Stimulated activated CD4-positive, alpha-beta T cell treated with anti-CD3 and anti-CD28 coated beads, Interleukin-4, amount 100 ng/mL, for 24 hours (primary cell): ENCODE results near the gene MTOR.
"Not testable (repeated sequence)": the region's sequence is repeated elsewhere in the genome, so short reads cannot be mapped to it uniquely, and the experiment has no call there.

Source experiments
- DNase-seq: peaks from one replicate; pipeline ENCODE4 v3.0.0-alpha.2; 2020

Gene MTOR

DNA sequence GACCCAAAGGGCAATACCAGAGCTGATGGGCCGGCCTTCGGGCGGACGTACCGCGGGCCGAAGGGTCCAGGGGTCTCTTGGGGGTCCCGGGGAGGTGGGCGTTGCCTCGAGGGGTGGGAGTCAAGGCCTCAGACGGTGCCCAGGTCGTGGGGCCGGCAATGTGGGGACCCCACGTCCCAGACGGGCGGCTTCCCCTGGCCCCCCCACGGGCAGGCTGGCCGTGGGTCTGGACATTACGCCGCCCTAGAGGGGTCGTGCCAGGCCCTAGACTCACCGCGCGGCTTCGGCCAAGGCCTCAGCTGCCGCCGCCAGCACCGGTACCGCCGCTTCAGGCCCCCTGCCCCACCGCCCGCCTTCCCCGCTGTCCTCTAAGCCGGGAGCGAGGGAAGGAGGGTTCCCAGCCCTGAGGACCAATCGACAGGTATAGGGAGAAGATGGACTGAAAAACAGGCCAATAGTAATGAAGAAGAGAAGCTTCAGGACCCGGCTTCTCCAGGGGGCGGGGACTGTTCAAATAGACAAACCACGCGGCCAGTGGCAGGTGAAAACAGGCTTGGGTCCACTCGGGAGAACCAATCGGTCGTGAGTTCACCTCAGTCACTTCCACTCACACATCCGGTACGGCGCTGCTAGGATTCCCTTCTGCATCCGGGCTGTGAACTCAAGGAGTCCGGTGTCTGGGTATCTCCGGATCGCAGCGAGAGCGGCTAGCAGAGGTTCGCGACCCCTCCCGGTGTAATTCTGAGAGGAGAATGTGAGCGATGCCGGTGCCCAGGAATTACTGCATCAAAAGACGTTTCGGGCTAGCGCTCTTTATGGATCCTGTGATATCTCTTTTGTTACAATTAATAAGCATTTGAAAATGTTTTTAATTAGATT, at the start of gene MTOR:
MTOR (minus strand) TSS at position 381 of the 879 bp plus-strand sequence. CDS start 3,142 bp downstream, outside the sequence.
- DNase-seq, result peak; percentile 98

GRCh38 chr1:11309385-11309784, 47.0 kb upstream of the MTOR start:
- DNase-seq, result no peak

DNA sequence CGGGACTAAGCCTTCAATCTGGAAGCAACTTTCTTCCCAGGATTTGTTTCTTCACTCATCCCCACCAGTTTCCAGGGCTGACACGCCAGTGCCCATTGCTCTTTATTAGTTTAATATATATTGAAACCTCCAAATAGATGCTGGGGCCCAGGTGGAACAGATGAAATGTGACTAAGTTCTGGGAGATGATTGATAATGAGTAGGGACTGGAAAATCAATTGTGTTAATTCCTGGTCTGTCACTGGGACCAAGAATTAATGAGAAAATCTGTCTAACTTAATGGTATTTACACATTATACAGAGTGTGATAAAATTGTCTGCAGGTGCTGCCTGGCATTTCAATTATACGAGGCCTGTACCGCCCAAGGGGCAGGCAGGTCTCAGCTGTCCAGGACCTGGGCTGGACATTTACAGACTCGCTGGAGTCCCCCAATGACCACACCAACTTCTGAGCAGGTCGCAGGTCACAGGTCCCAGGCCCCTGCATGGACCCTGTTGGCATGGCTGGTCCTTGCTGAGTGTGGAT, 46.4 kb upstream of the MTOR start:
- DNase-seq, result no peak

DNA sequence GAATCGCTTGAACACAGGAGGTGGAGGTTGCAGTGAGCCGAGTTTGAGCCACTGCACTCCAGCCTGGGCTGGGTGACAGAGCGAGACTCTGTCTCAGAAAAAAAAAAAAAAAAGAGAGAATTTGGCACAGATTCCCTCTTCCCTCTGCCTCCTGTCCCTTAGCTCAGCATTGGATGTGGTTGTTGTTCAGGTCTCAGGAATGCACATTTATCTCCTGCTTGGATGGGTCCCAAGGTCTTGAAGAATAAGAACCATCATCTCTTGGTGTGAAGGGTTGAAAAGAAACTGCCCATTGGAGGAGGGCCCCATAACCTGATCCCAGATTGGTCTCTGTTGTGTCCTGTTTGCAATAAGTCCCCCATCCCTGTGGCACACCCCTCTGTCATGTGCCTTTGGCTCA, 45.5 kb upstream of the MTOR start:
- DNase-seq, result no peak

DNA sequence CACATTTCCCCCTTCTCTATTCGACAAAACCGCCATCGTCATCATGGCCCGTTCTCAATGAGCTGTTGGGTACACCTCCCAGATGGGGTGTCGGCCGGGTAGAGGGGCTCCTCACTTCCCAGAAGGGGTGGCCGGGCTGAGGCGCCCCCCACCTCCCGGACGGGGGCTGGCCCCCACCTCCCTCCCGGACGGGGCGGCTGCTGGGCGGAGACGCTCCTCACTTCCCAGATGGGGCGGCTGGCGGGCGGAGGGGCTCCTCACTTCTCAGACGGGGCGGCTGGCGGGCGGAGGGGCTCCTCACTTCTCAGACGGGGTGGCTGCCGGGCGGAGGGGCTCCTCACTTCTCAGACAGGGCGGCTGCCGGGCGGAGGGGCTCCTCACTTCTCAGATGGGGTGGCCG, 43.2 kb upstream of the MTOR start:
- not testable (repeated sequence) for DNase-seq

DNA sequence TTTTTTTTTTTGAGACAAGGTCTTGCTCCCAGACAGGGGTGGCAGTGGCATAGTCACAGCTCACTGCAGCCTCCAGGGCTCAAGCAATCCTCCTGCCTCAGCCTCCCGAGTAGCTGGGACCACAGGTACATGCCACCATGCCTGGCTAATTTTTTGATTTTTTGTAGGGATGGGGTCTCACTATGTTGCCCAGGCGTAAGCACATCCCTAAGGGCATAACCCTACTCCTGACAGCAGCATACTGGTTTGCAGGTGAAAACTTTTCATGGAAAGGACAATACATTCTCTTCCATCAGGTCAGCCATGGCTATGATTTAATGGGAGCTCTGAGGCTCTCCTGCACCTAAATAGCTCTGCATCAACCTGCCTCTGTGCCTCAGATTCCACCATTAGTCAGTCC, 40.0 kb upstream of the MTOR start:
- DNase-seq, result no peak

DNA sequence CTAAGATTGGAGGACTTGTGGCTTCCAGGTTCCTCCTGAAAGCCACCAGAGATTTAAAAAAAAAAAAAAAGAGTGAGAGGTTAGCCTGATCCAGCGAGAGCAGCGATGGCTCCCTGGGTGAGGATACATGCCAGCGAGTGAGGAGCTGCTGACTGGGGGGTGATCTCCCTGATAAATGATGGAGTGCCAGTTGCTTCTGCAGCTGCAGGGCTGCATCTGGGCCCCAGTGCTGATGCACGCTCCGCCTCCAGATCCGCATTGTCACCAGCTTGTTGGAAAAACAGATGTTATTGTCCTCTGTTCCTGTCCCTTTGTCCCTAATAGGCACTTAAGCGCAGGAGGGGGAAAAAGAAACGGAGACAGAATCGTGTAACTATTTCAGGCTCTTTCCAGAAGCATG, 39.2 kb upstream of the MTOR start:
- no peak for DNase-seq

DNA sequence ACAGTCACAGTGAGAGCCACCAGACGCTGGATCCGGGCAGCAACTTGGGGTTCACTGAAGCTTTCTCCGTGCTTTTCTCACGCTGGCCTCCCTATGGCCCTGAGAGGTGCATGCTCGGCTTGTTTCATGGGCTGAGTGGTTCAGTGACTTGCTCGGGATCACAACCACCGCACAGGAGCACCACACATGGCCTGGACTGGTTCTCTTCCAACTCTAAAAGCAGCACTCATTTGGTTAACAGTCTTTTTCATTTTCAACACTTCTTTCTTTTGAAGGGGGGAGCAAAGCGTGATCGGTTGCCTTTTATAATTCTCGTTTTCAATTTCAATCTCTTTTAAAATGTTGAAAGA, 36.8 kb upstream of the MTOR start:
- DNase-seq, result no peak

- no peak for DNase-seq
Measured at GRCh38 chr1:11298390-11299224, 36.3 kb upstream of the MTOR start.

- not testable (repeated sequence) for DNase-seq
Measured at GRCh38 chr1:11297774-11298173, 35.4 kb upstream of the MTOR start.

DNA sequence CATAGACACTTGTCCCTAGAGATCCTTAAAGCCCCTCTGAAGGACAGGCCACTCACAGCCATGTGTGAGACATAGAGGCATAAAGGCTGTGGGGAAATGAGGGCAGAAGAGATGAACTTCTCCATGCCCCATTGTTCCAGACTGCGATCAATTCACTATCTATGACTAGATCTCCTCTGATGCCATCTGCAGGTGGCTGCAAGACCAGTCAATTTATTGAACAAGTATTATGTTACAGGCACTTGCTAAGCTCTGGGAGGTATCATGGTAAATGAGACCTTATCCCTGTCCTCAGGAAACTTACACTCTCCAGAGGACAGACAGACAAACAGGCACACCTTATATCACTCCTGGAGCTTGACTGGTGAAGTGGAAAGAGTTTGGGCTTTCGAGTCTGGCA, 33.6 kb upstream of the MTOR start:
- DNase-seq, result no peak

GRCh38 chr1:11294951-11295350, 32.6 kb upstream of the MTOR start:
- DNase-seq, result no peak

DNA sequence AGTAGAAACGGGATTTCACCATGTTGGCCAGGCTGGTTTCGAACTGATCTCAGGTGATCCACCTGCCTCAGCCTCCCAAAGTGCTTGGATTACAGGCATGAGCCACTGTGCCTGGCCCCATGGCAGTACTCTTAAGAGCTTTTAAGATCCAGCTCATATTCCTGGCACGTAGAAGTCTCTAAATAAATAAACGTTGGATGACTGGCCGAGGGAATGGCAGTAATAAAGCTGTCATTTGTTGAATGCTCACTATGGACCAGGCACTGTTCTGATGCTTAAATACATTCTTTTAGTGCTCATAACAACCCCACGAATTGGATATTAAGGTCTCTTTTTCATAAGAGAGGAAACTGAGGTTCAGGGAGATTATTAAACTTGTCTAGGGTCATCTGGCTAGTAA, 31.5 kb upstream of the MTOR start:
- DNase-seq, result no peak

- DNase-seq, result no peak
Measured at GRCh38 chr1:11291049-11291448, 28.7 kb upstream of the MTOR start.

- no peak for DNase-seq
Measured at GRCh38 chr1:11289064-11289463, 26.7 kb upstream of the MTOR start.

GRCh38 chr1:11286735-11287410, 24.5 kb upstream of the MTOR start:
- DNase-seq, result no peak

- DNase-seq, result no peak
Measured at GRCh38 chr1:11285883-11286734, 23.8 kb upstream of the MTOR start.

DNA sequence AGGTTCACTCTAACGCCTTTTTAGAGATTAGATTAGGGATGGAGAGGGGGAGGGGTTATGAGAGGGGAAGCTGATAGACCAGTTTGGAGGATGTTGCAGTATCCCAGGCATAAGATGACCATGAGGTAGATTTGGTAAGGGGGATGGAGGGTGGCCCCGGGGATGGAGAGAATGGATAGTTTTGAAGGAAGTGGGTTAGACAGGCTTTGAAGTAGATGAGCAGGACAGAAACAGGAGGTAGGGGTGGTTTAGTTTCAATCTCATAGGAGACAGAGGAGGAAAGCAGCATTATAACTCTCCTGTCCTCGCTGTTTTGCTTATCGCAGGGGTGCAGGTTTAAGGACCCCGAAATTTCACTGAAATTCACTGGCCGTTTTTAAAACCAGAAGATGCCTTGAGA, 22.4 kb upstream of the MTOR start:
- DNase-seq, result no peak

DNA sequence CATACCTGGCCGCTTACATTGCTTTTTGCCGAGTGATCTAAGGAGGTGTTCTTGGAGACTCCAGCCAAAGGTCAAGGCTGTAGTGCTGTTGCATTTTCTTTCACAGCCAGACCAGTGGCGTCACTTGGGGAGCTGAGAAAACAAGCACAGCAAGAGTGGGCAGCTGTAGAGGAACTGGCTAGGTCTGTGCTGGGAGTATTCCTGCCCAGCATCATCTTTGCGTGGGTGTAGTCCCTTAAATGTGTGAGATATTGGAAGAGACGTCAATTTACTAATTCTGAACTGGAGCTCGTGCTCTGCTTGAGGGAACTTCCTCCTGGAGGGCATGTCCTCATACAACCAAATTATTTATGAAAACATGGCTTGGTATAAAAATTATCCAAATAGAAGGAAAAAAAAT, 20.8 kb upstream of the MTOR start:
- no peak for DNase-seq

- DNase-seq, result no peak
Measured at GRCh38 chr1:11281518-11282331, 19.4 kb upstream of the MTOR start.

DNA sequence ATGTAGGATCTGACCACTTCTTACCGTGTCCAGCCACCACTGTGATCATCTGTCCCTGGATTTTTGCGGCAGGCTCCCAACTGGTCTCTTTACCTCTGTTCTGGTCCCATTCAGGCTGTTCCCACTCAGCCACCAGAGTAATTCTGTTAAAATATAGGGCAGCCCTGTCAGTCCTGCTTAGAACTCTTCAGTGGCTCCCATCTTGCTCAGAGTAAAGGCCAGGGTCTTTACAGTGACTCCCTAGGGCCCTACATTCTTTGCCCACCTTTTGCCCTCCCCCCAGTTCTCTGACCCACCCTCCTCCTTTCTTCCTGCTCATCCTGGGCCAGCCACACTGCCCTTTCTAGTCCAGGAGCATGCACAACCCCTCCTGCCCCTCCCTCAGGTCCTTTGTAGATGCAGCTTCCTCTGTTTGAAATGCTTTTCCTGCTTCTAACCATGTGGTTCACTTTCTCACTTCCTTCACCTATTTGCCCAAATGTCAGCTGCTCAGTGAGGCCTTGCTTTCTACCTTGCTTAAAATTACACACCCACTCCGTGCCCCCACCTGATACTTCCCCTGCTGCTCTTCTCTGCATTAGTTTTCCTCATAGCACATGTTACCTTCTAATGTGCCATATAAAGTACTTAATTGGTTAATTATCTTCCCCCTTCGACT, 18.5 kb upstream of the MTOR start:
- no peak for DNase-seq
